H1 (cell line): Measurements from ENCODE around the gene AQP7. TPM values are rescaled to one million over a fixed set of nuclear protein-coding genes. Genes with fewer than 3 reads are reported as not detected.

Experiments used
- ASH2L ChIP-seq: fragments of 200-600, 300-600 bp; sonication (generic); IDR thresholded peaks from one replicate; pipeline ENCODE4 v1.7.1; 2017; ENCODE audit warnings: low read length
- RBBP5 ChIP-seq: IDR thresholded peaks from 2 replicates; pipeline ENCODE4 v1.7.1; 2012; ENCODE audit warnings: low read depth, mild to moderate bottlenecking, inconsistent platforms, low read length, moderate library complexity, borderline replicate concordance
- polyA plus RNA-seq, 7 experiments: library from polyadenylated mRNA; depleted of rRNA in 3 of 7; stranded (reverse) in 5 of 7; unstranded in 2 of 7; fragments of >200 nt in 5 of 7; fragments of 200-250 nt in 2 of 7; gene quantifications; 1 replicate in 5 of 7; 2 replicates in 1 of 7; 4 replicates in 1 of 7; pipeline versions ENCODE4 v1.2.1 to v1.2.3, GENCODE V29; 2011 to 2013; ENCODE audit warnings: missing spikeins in 2 of 7, mixed read lengths in 2 of 7
- total RNA-seq: library from RNA; stranded (reverse); fragmentation: NEBNext Ultra II Directional; extraction: Animal tissue kit (Norgen Biotek cat#: 25700); gene quantifications from 2 replicates; pipeline ENCODE4 v1.2.1, GENCODE V29; 2021

AQP7 gene
- total and polyA plus RNA-seq, 2 of the 8 experiments (the other 6 are each of a cell fraction or from before 2014, with no cell fraction given): not detected

- TF ChIP-seq ASH2L (peak; percentile 31), RBBP5 (0 out of 2 replicates have a peak, but pooled peaks have one; percentile 63)
Observed at GRCh38 chr9:33375238-33375840, 27.0 kb downstream of the AQP7 start (continued).
